Panc1 (cell line): ENCODE results near the gene EFCAB9. TPM values are rescaled to one million over a fixed set of nuclear protein-coding genes. Genes with fewer than 3 reads are reported as not detected.

Experiments used
- ATAC-seq: fragments of 200-7000 bp; cut with Tn5 transposase; 2 replicates; pipeline ENCODE4 v1.9.1; 2020; ENCODE audit warnings: mild to moderate bottlenecking, moderate library complexity
- BruUV-seq: library from RNA; stranded (reverse); fragments of 400-500 nt; replicated peaks from 2 replicates; lab custom pipeline; 2021; lab: Mats Ljungman, UMichigan
- CTCF ChIA-PET: fragments of 300-600 bp; sonication (Branson Sonifier 250); formaldehyde crosslinking; loops from one replicate; lab custom pipeline; 2022; ENCODE audit warnings: antibody characterized with exemption; lab: Charles Lee
- POLR2A ChIA-PET: fragments of 300-600 bp; sonication (Branson Sonifier 250); formaldehyde crosslinking; loops from one replicate; lab custom pipeline; 2022; ENCODE audit warnings: antibody characterized with exemption; lab: Charles Lee
- DNase-seq: peaks from one replicate; pipeline ENCODE4 v3.0.0-alpha.2; 2010; ENCODE audit warnings: low read depth, low spot score
- H3K27ac ChIP-seq: 2 replicates; pipeline ENCODE4 v1.5.1; 2011; ENCODE audit warnings: mild to moderate bottlenecking, low read length, inconsistent platforms
- H3K27me3 ChIP-seq: fragments of 200-500 bp; sonication (Bioruptor generic); 2 replicates; pipeline ENCODE4 v1.6.0; 2014; ENCODE audit warnings: low read length, inconsistent platforms; ENCODE audit not compliant: control insufficient read depth, insufficient read depth
- H3K36me3 ChIP-seq: fragments of 200-500 bp; sonication (Bioruptor generic); 2 replicates; pipeline ENCODE4 v1.5.1; 2014; ENCODE audit warnings: inconsistent platforms, mild to moderate bottlenecking, low read length, moderate library complexity; ENCODE audit not compliant: control insufficient read depth, insufficient read depth
- H3K4me1 ChIP-seq: 2 replicates; pipeline ENCODE4 v1.5.1; 2011; ENCODE audit warnings: inconsistent platforms, mild to moderate bottlenecking, low read length, moderate library complexity; ENCODE audit not compliant: control insufficient read depth, insufficient read depth
- H3K4me3 ChIP-seq, 2 experiments: 2 replicates each; pipeline ENCODE4 v1.5.1; 2011 to 2012; ENCODE audit warnings: low read depth in 2 of 2, low read length in 2 of 2, mild to moderate bottlenecking in 2 of 2, inconsistent platforms in 1 of 2, moderate library complexity in 1 of 2
- H3K9me3 ChIP-seq: fragments of 200-500 bp; sonication (Bioruptor generic); 2 replicates; pipeline ENCODE4 v1.5.1; 2014; ENCODE audit warnings: low read depth, mild to moderate bottlenecking, inconsistent platforms, low read length, moderate library complexity; ENCODE audit not compliant: control insufficient read depth, insufficient read depth
- POLR2AphosphoS5 ChIP-seq: IDR thresholded peaks from 2 replicates; pipeline ENCODE4 v1.6.1; 2012; ENCODE audit warnings: mild to moderate bottlenecking, low read depth, low read length, moderate library complexity
- SIN3A ChIP-seq: IDR thresholded peaks from 2 replicates; pipeline ENCODE4 v1.6.1; 2012; ENCODE audit warnings: low read depth, mild to moderate bottlenecking, low read length, moderate library complexity, borderline replicate concordance; ENCODE audit not compliant: insufficient read depth
- TCF7L2 ChIP-seq: IDR thresholded peaks from 2 replicates; pipeline ENCODE4 v1.6.1; 2011; ENCODE audit warnings: mild to moderate bottlenecking, low read depth, low read length, inconsistent platforms
- in situ Hi-C: cut with HindIII; loops from 2 replicates; pipeline ENCODE4 v1.10.0; 2016; ENCODE audit warnings: low sequenced_read_pairs, low pct_unique_long_range_greater_than_20kb
- intact Hi-C: fragments of 100-400 bp; cut with micrococcal nuclease; formaldehyde crosslinking; loops from one replicate; pipeline ENCODE4 v1.10.0; 2022; ENCODE audit not compliant: unreplicated experiment
- total RNA-seq: library from RNA; stranded (reverse); gene quantifications from one replicate; pipeline ENCODE4 v1.2.1, GENCODE V29; 2021; ENCODE audit not compliant: unreplicated experiment
- TF ChIP-seq, protein P1 (sequence below): fragments of 450-650 bp; IDR thresholded peaks from 2 replicates; pipeline ENCODE4 v1.5.1; 2017; ENCODE audit warnings: mild to moderate bottlenecking
- TF ChIP-seq, protein P2 (sequence below), 2 experiments: IDR thresholded peaks; 2 replicates each; pipeline ENCODE4 v1.6.1; 2011 to 2012; ENCODE audit warnings: low read depth in 2 of 2, control low read depth in 1 of 2, low read length in 1 of 2, mild to moderate bottlenecking in 1 of 2, moderate library complexity in 1 of 2; ENCODE audit not compliant: insufficient read depth in 1 of 2

EFCAB9 gene
- total RNA-seq, 1 experiment from 2014 or later, result not detected

GRCh38 chr5:172243302-172243701 is 49.3 kb downstream of the EFCAB9 start:
- no TSS peak for BruUV-seq
- ATAC-seq, result no peak
- in situ Hi-C loops, result no loop called here
- ChIA-PET POLR2A (interaction anchor here (0.6 kb wide), 1 partner anchor 42 kb away, joined by 9 read pairs; no protein-coding TSS in a partner anchor), CTCF (interaction anchor here (0.7 kb wide), 1 partner anchor 45 kb away, joined by 4 read pairs; no protein-coding TSS in a partner anchor)
- no peaks in the 10 kb centered on the region for H3K9me3 ChIP-seq
- H3K27ac ChIP-seq, result no peak overlapping the region
- TF ChIP-seq, protein P1, sequence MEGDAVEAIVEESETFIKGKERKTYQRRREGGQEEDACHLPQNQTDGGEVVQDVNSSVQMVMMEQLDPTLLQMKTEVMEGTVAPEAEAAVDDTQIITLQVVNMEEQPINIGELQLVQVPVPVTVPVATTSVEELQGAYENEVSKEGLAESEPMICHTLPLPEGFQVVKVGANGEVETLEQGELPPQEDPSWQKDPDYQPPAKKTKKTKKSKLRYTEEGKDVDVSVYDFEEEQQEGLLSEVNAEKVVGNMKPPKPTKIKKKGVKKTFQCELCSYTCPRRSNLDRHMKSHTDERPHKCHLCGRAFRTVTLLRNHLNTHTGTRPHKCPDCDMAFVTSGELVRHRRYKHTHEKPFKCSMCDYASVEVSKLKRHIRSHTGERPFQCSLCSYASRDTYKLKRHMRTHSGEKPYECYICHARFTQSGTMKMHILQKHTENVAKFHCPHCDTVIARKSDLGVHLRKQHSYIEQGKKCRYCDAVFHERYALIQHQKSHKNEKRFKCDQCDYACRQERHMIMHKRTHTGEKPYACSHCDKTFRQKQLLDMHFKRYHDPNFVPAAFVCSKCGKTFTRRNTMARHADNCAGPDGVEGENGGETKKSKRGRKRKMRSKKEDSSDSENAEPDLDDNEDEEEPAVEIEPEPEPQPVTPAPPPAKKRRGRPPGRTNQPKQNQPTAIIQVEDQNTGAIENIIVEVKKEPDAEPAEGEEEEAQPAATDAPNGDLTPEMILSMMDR, result no peak
- TF ChIP-seq, protein P2, sequence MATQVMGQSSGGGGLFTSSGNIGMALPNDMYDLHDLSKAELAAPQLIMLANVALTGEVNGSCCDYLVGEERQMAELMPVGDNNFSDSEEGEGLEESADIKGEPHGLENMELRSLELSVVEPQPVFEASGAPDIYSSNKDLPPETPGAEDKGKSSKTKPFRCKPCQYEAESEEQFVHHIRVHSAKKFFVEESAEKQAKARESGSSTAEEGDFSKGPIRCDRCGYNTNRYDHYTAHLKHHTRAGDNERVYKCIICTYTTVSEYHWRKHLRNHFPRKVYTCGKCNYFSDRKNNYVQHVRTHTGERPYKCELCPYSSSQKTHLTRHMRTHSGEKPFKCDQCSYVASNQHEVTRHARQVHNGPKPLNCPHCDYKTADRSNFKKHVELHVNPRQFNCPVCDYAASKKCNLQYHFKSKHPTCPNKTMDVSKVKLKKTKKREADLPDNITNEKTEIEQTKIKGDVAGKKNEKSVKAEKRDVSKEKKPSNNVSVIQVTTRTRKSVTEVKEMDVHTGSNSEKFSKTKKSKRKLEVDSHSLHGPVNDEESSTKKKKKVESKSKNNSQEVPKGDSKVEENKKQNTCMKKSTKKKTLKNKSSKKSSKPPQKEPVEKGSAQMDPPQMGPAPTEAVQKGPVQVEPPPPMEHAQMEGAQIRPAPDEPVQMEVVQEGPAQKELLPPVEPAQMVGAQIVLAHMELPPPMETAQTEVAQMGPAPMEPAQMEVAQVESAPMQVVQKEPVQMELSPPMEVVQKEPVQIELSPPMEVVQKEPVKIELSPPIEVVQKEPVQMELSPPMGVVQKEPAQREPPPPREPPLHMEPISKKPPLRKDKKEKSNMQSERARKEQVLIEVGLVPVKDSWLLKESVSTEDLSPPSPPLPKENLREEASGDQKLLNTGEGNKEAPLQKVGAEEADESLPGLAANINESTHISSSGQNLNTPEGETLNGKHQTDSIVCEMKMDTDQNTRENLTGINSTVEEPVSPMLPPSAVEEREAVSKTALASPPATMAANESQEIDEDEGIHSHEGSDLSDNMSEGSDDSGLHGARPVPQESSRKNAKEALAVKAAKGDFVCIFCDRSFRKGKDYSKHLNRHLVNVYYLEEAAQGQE (IDR thresholded peaks at IDR 0.05; ENCODE audit: insufficient read depth in 1 of 2, low read depth in 2 of 2, low read length in 1 of 2), result no peak
- TF ChIP-seq TCF7L2 (no peak), SIN3A (no peak), POLR2AphosphoS5 (no peak)
- no peaks in the 10 kb centered on the region for H3K27me3 ChIP-seq
- intact Hi-C loops, result no loop called here
- no peaks in the 10 kb centered on the region for H3K4me1 ChIP-seq
- no peaks in the 10 kb centered on the region for H3K36me3 ChIP-seq
- H3K4me3 ChIP-seq, result no peak overlapping the region
- no peak for DNase-seq

GRCh38 chr5:172245046-172245445 is 51.1 kb downstream of the EFCAB9 start:
- TF ChIP-seq, protein P1, result no peak
- TF ChIP-seq, protein P2 (IDR thresholded peaks at IDR 0.05; ENCODE audit: insufficient read depth in 1 of 2, low read depth in 2 of 2, low read length in 1 of 2), result no peak
- TF ChIP-seq POLR2AphosphoS5 (no peak), SIN3A (no peak), TCF7L2 (no peak)
- no peak for ATAC-seq
- no peaks in the 10 kb centered on the region for H3K9me3 ChIP-seq
- BruUV-seq, result no TSS peak
- ChIA-PET CTCF (no interaction called here), POLR2A (no interaction called here)
- no peaks in the 10 kb centered on the region for H3K36me3 ChIP-seq
- intact Hi-C loops (no loop called here), in situ Hi-C loops (no loop called here)
- no peaks in the 10 kb centered on the region for H3K4me1 ChIP-seq
- no peak for DNase-seq
- H3K4me3 ChIP-seq, result no peak overlapping the region
- H3K27ac ChIP-seq, result no peak overlapping the region
- H3K27me3 ChIP-seq, result no peaks in the 10 kb centered on the region
